Peyer's patch (tissue), 4 donors: ENCODE results near the gene ZNF521.

Experiments used
- POLR2A ChIP-seq, 2 donors: fragments of 450-650 bp; IDR thresholded peaks; one replicate each; pipeline ENCODE4 v1.5.1; 2017; ENCODE audit warnings: antibody characterized with exemption in 2 of 2, mild to moderate bottlenecking in 2 of 2, moderate library complexity in 2 of 2
- TF ChIP-seq, protein P1 (sequence below), 6 experiments: fragments of 450-650 bp in 4 of 6; fragments of 200-600 bp in 2 of 6; sonication (generic) in 1 of 6; IDR thresholded peaks; one replicate each; pipeline ENCODE4 v1.5.1; 2017 to 2019; ENCODE audit warnings: antibody characterized with exemption in 6 of 6, mild to moderate bottlenecking in 3 of 6, moderate library complexity in 1 of 6

DNA sequence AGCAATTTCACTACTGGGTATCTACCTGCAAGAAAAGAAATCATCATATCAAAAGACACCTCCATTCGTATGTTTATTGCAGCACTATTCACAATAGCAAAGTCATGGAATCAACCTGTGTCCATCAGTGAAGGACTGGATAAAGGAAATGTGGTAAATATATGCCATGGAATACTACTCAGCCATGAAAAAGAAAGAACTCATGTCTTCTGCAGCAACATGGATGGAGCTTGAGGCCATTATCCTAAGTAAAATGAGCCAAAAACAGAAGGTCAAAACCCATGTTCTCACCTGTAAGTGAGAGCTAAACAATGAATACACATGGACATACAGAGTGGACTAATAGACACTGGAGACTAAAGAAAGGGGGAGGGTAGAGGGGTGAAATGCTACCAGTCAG is 322.2 kb downstream of the ZNF521 start:
- TF ChIP-seq, protein P1, sequence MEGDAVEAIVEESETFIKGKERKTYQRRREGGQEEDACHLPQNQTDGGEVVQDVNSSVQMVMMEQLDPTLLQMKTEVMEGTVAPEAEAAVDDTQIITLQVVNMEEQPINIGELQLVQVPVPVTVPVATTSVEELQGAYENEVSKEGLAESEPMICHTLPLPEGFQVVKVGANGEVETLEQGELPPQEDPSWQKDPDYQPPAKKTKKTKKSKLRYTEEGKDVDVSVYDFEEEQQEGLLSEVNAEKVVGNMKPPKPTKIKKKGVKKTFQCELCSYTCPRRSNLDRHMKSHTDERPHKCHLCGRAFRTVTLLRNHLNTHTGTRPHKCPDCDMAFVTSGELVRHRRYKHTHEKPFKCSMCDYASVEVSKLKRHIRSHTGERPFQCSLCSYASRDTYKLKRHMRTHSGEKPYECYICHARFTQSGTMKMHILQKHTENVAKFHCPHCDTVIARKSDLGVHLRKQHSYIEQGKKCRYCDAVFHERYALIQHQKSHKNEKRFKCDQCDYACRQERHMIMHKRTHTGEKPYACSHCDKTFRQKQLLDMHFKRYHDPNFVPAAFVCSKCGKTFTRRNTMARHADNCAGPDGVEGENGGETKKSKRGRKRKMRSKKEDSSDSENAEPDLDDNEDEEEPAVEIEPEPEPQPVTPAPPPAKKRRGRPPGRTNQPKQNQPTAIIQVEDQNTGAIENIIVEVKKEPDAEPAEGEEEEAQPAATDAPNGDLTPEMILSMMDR (IDR thresholded peaks at IDR 0.05): no peak
- no peak for TF ChIP-seq POLR2A (IDR thresholded peaks at IDR 0.05)
